SK-N-SH (cell line): ENCODE measurements around the gene AGAP1.

Experiments used
- POLR2AphosphoS5 ChIP-seq: IDR thresholded peaks from 2 replicates; pipeline ENCODE4 v1.6.1; 2012; ENCODE audit warnings: low read depth, low read length
- TAF1 ChIP-seq: IDR thresholded peaks from 2 replicates; pipeline ENCODE4 v1.6.1; 2012; ENCODE audit warnings: low read depth, mild to moderate bottlenecking, low read length, moderate library complexity, borderline replicate concordance

DNA sequence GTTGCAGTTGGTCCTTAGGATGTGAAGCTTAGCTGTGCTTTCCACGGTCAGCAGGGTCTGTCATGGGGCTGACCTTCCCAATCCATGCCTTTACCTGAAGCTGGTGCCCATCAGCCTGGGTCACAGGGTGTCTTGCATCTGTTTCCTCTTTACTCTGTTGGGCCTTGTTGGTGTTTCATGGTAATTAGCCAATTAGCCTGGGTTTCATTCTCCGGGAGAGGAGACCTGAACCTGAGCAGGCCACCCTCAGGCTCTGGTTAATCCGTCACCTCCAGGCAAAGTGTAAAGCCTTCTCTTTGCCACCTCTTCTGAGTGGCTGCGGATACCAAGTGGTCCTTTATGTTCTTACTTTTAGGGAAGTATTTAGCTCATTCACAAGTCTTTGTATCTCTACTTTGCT lies 534.2 kb downstream of the AGAP1 start:
- TF ChIP-seq TAF1 (no peak), POLR2AphosphoS5 (no peak)
